Right atrium auricular region (tissue), 2 donors: Measurements from ENCODE around the gene PIP4K2A. TPM values are rescaled to one million over a fixed set of nuclear protein-coding genes. Genes with fewer than 3 reads are reported as not detected.

ENCODE experiments used
- DNase-seq: peaks from one replicate; pipeline ENCODE4 v3.0.0-alpha.2; 2019; ENCODE audit warnings: low spot score
- H3K27ac ChIP-seq, 2 donors: fragments of 200-600 bp; sonication (generic); 1 replicate in 1 of 2; 2 replicates in 1 of 2; pipeline ENCODE4 v1.5.1; 2016 to 2019
- H3K27me3 ChIP-seq, 2 donors: fragments of 200-600 bp; sonication (generic); one replicate each; pipeline versions ENCODE4 v1.5.1 to v1.6.0; 2017 to 2019
- H3K36me3 ChIP-seq: fragments of 200-600 bp; sonication (generic); one replicate; pipeline ENCODE4 v1.5.1; 2016
- H3K4me1 ChIP-seq, 2 donors: fragments of 200-600 bp; sonication (generic); one replicate each; pipeline versions ENCODE4 v1.5.1 to v1.6.0; 2017 to 2019
- H3K4me3 ChIP-seq, 2 donors: fragments of 200-600 bp; sonication (generic); 1 replicate in 1 of 2; 2 replicates in 1 of 2; pipeline ENCODE4 v1.5.1; 2017 to 2019; ENCODE audit warnings: mild to moderate bottlenecking in 1 of 2, moderate library complexity in 1 of 2
- H3K9me3 ChIP-seq, 2 donors: fragments of 200-600 bp; sonication (generic); one replicate each; pipeline ENCODE4 v1.5.1; 2019
- CTCF ChIP-seq, 2 donors: fragments of 200-600 bp; sonication (generic); IDR thresholded peaks; one replicate each; pipeline ENCODE4 v1.5.1; 2019; ENCODE audit warnings: antibody characterized with exemption in 2 of 2
- total RNA-seq, 2 donors: library from RNA; depleted of rRNA; stranded (reverse); fragments of >200 nt; gene quantifications; one replicate each; pipeline ENCODE4 v1.1.0, GENCODE V29; 2016

The PIP4K2A gene
- total RNA-seq, 2 donors from 2014 or later: 12.1 to 18.3 TPM

DNA sequence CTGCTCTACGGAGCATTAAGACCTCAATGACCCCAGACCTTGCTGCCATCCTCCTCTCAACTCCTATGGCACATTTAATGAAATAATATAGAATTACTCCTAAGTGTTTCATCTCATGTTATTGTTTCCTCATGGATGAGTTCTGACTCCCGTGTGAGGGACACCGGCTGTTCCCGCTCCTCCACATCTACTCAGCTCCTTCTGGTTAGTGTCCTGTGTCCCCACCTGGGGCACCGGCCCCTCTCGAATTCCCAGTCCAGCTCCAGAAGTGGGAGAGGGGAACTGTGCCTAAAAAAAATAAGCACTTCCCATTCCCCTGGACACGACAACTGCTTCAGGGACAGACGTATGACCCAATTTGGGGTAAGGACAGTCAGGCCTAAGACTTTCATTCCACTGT is 58.3 kb downstream of the PIP4K2A start:
- Histone ChIP-seq H3K4me3 (no peak overlapping the region), H3K27me3 (no peaks in the 10 kb centered on the region), H3K27ac (no peak overlapping the region), H3K4me1 (peaks cover 0 to 26% of the 10 kb centered on the region in 2 donors), H3K36me3 (no peaks in the 10 kb centered on the region), H3K9me3 (no peaks in the 10 kb centered on the region)
- DNase-seq: no peak
- TF ChIP-seq CTCF (IDR thresholded peaks at IDR 0.05): no peak

DNA sequence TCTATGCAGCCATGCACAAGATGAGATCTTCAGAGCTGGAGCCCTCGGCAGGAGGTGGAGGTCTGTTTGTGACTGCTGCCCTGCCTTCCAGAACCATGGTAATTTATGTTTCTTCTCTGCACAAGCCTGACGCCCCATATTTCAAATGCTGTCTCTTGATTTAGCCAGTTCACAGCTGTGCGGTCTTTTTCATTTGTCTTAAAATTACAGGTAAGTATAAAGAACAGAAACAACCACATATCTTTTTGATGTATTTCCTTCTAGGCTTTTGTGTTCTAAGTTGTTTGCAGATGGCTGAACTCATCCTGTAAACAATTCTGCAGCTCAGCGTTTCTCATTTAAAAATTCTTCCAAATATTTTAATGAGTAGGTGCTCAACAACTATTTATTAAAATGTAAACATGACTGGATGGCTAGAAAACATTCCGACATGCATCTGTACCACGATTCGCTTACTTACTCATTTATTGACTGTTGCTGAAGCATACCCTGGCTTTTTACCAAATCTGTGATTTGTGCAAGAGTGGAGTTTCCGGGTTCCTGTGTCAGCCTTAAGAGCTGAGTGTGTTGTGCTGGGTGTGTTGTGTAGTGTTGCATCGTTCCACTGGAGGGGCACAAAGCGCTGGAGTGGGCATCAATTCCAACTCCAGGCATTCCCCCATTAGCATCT is 58.9 kb downstream of the PIP4K2A start:
- H3K27ac ChIP-seq: no peak overlapping the region
- no peaks in the 10 kb centered on the region for H3K9me3 ChIP-seq
- no peak for TF ChIP-seq CTCF (IDR thresholded peaks at IDR 0.05)
- H3K36me3 ChIP-seq: no peaks in the 10 kb centered on the region
- no peaks in the 10 kb centered on the region for H3K27me3 ChIP-seq
- DNase-seq: no peak
- H3K4me3 ChIP-seq: no peak overlapping the region
- peaks cover 0 to 29% of the 10 kb centered on the region in 2 donors for H3K4me1 ChIP-seq

- Histone ChIP-seq H3K4me1 (peaks cover 0 to 45% of the 10 kb centered on the region in 2 donors), H3K27me3 (no peaks in the 10 kb centered on the region), H3K9me3 (no peaks in the 10 kb centered on the region), H3K27ac (no peak overlapping the region), H3K36me3 (no peaks in the 10 kb centered on the region), H3K4me3 (no peak overlapping the region)
- TF ChIP-seq CTCF (IDR thresholded peaks at IDR 0.05): no peak
- no peak for DNase-seq
Observed at GRCh38 chr10:22652988-22653481, 61.3 kb downstream of the PIP4K2A start.

DNA sequence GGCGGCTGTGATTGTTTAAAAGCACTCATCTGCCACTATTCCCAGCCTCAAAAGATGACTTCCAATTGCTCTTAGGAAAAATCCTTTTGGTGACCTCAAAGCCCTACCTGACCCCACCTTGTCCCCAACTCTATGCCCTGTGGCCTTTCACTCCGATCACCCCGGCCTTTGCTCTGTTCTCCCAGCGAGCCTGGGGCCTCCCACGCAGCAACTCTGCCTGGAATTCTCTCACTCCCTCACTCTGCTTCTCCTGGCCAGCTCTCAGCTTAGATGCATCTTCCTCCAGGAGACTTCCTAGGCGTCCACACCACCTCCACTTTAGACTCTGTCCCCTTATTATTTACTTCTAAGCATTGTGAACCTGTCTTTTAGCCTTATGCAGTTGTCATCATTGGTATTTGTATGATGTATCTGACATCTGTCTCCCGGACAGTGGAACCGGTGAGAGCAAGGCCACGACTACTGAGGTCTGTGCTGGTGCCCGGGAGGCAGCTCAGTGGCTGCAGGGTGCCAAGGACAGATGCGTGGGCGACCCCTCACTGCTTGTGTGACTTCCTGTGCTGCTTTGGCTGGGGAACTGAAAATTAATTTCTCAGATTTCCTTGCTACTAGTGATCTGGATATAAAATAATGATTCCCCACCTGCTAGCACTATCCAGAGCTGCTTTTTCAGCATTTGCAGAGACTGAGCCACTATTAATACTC is 63.0 kb downstream of the PIP4K2A start:
- Histone ChIP-seq H3K27me3 (no peaks in the 10 kb centered on the region), H3K4me1 (peaks cover 0 to 44% of the 10 kb centered on the region in 2 donors), H3K4me3 (no peak overlapping the region), H3K9me3 (no peaks in the 10 kb centered on the region), H3K27ac (no peak overlapping the region), H3K36me3 (no peaks in the 10 kb centered on the region)
- no peak for DNase-seq
- TF ChIP-seq CTCF (IDR thresholded peaks at IDR 0.05): no peak

GRCh38 chr10:22649994-22650393 is 64.4 kb downstream of the PIP4K2A start:
- Histone ChIP-seq H3K9me3 (no peaks in the 10 kb centered on the region), H3K27ac (no peak overlapping the region), H3K4me3 (no peak overlapping the region), H3K4me1 (peaks cover 0 to 44% of the 10 kb centered on the region in 2 donors), H3K36me3 (no peaks in the 10 kb centered on the region), H3K27me3 (no peaks in the 10 kb centered on the region)
- TF ChIP-seq CTCF (IDR thresholded peaks at IDR 0.05): no peak
- no peak for DNase-seq
